T-helper 9 cell (primary cell): ENCODE measurements around the gene KRTAP5-5.
"Not testable (repeated sequence)": the region's sequence is repeated elsewhere in the genome, so short reads cannot be mapped to it uniquely, and the experiment has no call there.

Source experiments
- DNase-seq: peaks from one replicate; pipeline ENCODE4 v3.0.0-alpha.2; 2020

The KRTAP5-5 gene

GRCh38 chr11:1607156-1607845 is 22.3 kb upstream of the KRTAP5-5 start:
- DNase-seq: not testable (repeated sequence)

- not testable (repeated sequence) for DNase-seq
Measured at GRCh38 chr11:1607901-1608300, 21.7 kb upstream of the KRTAP5-5 start.

- no peak for DNase-seq
Measured at GRCh38 chr11:1608363-1608762, 21.2 kb upstream of the KRTAP5-5 start, which contains the start of gene KRTAP5-3. TSS of gene KRTAP5-3 (minus strand) at chr11:1608463. CDS start at chr11:1608385, 78 bp downstream.

GRCh38 chr11:1618231-1618630 is 11.3 kb upstream of the KRTAP5-5 start:
- DNase-seq: no peak

- no peak for DNase-seq
Measured at GRCh38 chr11:1619449-1619848, 10.1 kb upstream of the KRTAP5-5 start.

GRCh38 chr11:1622086-1622485 is 7.5 kb upstream of the KRTAP5-5 start, which contains the start of gene KRTAP5-4:
TSS of gene KRTAP5-4 (minus strand) at chr11:1622138. CDS start at chr11:1622093, 45 bp downstream.
- DNase-seq: no peak

- no peak for DNase-seq
Measured at GRCh38 chr11:1623716-1624115, 5.9 kb upstream of the KRTAP5-5 start.

- DNase-seq: no peak
Measured at GRCh38 chr11:1624621-1625020, 5.0 kb upstream of the KRTAP5-5 start.

GRCh38 chr11:1625541-1625940 is 4.0 kb upstream of the KRTAP5-5 start:
- DNase-seq: no peak

- DNase-seq: peak; percentile 65
Measured at GRCh38 chr11:1628506-1629325, 859 bp upstream of the KRTAP5-5 start.

- no peak for DNase-seq
Measured at GRCh38 chr11:1630271-1630670, 696 bp downstream of the KRTAP5-5 start.

- DNase-seq: no peak
Measured at GRCh38 chr11:1631066-1631568, 1.5 kb downstream of the KRTAP5-5 start.

- DNase-seq: no peak
Measured at GRCh38 chr11:1632053-1632714, 2.6 kb downstream of the KRTAP5-5 start.

GRCh38 chr11:1633864-1634263 is 4.3 kb downstream of the KRTAP5-5 start:
- no peak for DNase-seq

GRCh38 chr11:1636291-1636950 is 6.8 kb downstream of the KRTAP5-5 start:
- DNase-seq: no peak

GRCh38 chr11:1637628-1638027 is 8.1 kb downstream of the KRTAP5-5 start:
- no peak for DNase-seq

- no peak for DNase-seq
Measured at GRCh38 chr11:1638344-1638743, 8.8 kb downstream of the KRTAP5-5 start.

GRCh38 chr11:1639102-1639620 is 9.6 kb downstream of the KRTAP5-5 start:
- DNase-seq: no peak

GRCh38 chr11:1639666-1640065 is 10.1 kb downstream of the KRTAP5-5 start:
- no peak for DNase-seq

GRCh38 chr11:1640076-1640946 is 10.7 kb downstream of the KRTAP5-5 start:
- peak; percentile 35 for DNase-seq

GRCh38 chr11:1641096-1641495 is 11.5 kb downstream of the KRTAP5-5 start:
- no peak for DNase-seq
